ENCODE measurements around the gene PRR33. TPM values are rescaled to one million over a fixed set of nuclear protein-coding genes. Genes with fewer than 3 reads are reported as not detected.

Gene PRR33
- total RNA-seq, 1 experiment from 2014 or later: not detected

- H4K20me1 ChIP-seq (ENCODE audit: insufficient read depth): no peaks in the 10 kb centered on the region
- DNase-seq (ENCODE audit: low read depth, low spot score) (peak; percentile 68), ATAC-seq (peak; percentile 93)
- intact Hi-C loops (cut with micrococcal nuclease): no loop called here
- H3K27ac ChIP-seq (ENCODE audit: low read depth, low read length): peak overlapping the region; percentile 84
- H3K4me1 ChIP-seq (ENCODE audit: control insufficient read depth in 1 of 2, insufficient read depth in 2 of 2, low read length in 2 of 2): peaks cover 27 to 30% of the 10 kb centered on the region in 2 experiments
- H3K9ac ChIP-seq (ENCODE audit: low read length): peak overlapping the region; percentile 64
- ChIA-PET POLR2A (no interaction called here), CTCF (no interaction called here), RAD21 (ENCODE audit: low non-redundant PET in 1 of 2, low total read pairs in 2 of 2, uncharacterized antibody in 2 of 2, unreplicated experiment in 2 of 2) (no interaction called here)
- peak; percentile 65; the same call in 1 of the 2 replicates for TF ChIP-seq POLR2AphosphoS5 (IDR thresholded peaks at IDR 0.05; ENCODE audit: low read depth, low read length)
- peak; percentile 46 for TF ChIP-seq ZBTB33 (IDR thresholded peaks at IDR 0.05; ENCODE audit: extremely low read depth, insufficient replicate concordance, low read length)
- peak; percentile 90; the same call in 1 of the 2 replicates for TF ChIP-seq MAX (IDR thresholded peaks at IDR 0.05)
- TF ChIP-seq EZH2phosphoT487 (IDR thresholded peaks at IDR 0.05; ENCODE audit: borderline replicate concordance): no peak
- H3K27me3 ChIP-seq (ENCODE audit: insufficient read depth, low read length): no peaks in the 10 kb centered on the region
- BruUV-seq (replicated peaks): no TSS peak
- no peaks in the 10 kb centered on the region for H3K9me2 ChIP-seq (ENCODE audit: insufficient read depth)
- H3K9me3 ChIP-seq (ENCODE audit: control insufficient read depth in 1 of 2, insufficient read depth in 1 of 2, low read depth in 1 of 2, low read length in 2 of 2): no peaks in the 10 kb centered on the region
- no peaks in the 10 kb centered on the region for H3K36me3 ChIP-seq (ENCODE audit: control insufficient read depth in 1 of 2, insufficient read depth in 2 of 2, low read length in 2 of 2)
- H3K4me3 ChIP-seq (replicated peaks in 1 of 2; ENCODE audit: low read depth in 1 of 2, low read length in 2 of 2): peak overlapping the region; percentile 27 to 48
- H2AFZ ChIP-seq (ENCODE audit: low read depth, low read length, poor library complexity, severe bottlenecking): peak overlapping the region; percentile 57
- H3K79me2 ChIP-seq (ENCODE audit: insufficient read depth, low read length): no peaks in the 10 kb centered on the region
- H3K4me2 ChIP-seq (ENCODE audit: low read length): peak overlapping the region; percentile 93
Observed at GRCh38 chr11:1863352-1864216, 28.1 kb downstream of the PRR33 start.
